Peyer's patch (tissue), 4 donors: ENCODE data around the gene TSEN54.

Source experiments
- CTCF ChIP-seq, 6 experiments: fragments of 450-650 bp in 4 of 6; fragments of 200-600 bp in 2 of 6; sonication (generic) in 1 of 6; IDR thresholded peaks; one replicate each; pipeline ENCODE4 v1.5.1; 2017 to 2019; ENCODE audit warnings: antibody characterized with exemption in 6 of 6, mild to moderate bottlenecking in 3 of 6, moderate library complexity in 1 of 6
- POLR2A ChIP-seq, 2 donors: fragments of 450-650 bp; IDR thresholded peaks; one replicate each; pipeline ENCODE4 v1.5.1; 2017; ENCODE audit warnings: antibody characterized with exemption in 2 of 2, mild to moderate bottlenecking in 2 of 2, moderate library complexity in 2 of 2

- TF ChIP-seq CTCF (IDR thresholded peaks at IDR 0.05) (no peak), POLR2A (IDR thresholded peaks at IDR 0.05) (no peak)
These were observed 54.4 kb downstream of the TSEN54 start for GRCh38 chr17:75570772-75571171.
